HAP-1 (cell line): ENCODE results near the gene EIF4A2.
"Not testable (repeated sequence)": the region's sequence is repeated elsewhere in the genome, so short reads cannot be mapped to it uniquely, and the experiment has no call there.

Experiments
- DNase-seq, 2 experiments: peaks; one replicate each; pipeline ENCODE4 v3.0.0-alpha.2; 2016 to 2020; ENCODE audit warnings: low spot score in 2 of 2
- H3K27me3 ChIP-seq: fragments of 250-450 bp; sonication (Bioruptor Pico); 2 replicates; pipeline ENCODE4 v1.5.1; 2020; ENCODE audit warnings: low read depth, mild to moderate bottlenecking, moderate library complexity
- H3K36me3 ChIP-seq: fragments of 250-450 bp; sonication (Bioruptor Pico); replicated peaks from 2 replicates; pipeline ENCODE4 v1.5.1; 2020; ENCODE audit warnings: mild to moderate bottlenecking
- H3K4me1 ChIP-seq: fragments of 250-450 bp; sonication (Bioruptor Pico); 2 replicates; pipeline ENCODE4 v1.5.1; 2020; ENCODE audit warnings: mild to moderate bottlenecking
- H3K4me3 ChIP-seq: fragments of 250-450 bp; sonication (Bioruptor Pico); 2 replicates; pipeline ENCODE4 v1.5.1; 2020; ENCODE audit warnings: mild to moderate bottlenecking, moderate library complexity
- H3K9me3 ChIP-seq: fragments of 250-450 bp; sonication (Bioruptor Pico); 2 replicates; pipeline ENCODE4 v1.5.1; 2020; ENCODE audit warnings: mild to moderate bottlenecking, moderate library complexity
- in situ Hi-C: fragments of 300-500 bp; cut with MboI; formaldehyde crosslinking; loops from 3 replicates; pipeline ENCODE4 v1.14.3; 2020; ENCODE audit warnings: low sequenced_read_pairs, inconsistent platforms, mixed read lengths

EIF4A2 gene

GRCh38 chr3:186815435-186815834, 32.1 kb downstream of the EIF4A2 start:
- DNase-seq, result peak in 1 of 2 experiments; percentile 31
- peaks cover 7% of the 10 kb centered on the region for H3K4me1 ChIP-seq
- no peaks in the 10 kb centered on the region; the same call in 1 of the 2 replicates for H3K36me3 ChIP-seq
- H3K27me3 ChIP-seq, result no peaks in the 10 kb centered on the region
- H3K4me3 ChIP-seq, result no peak overlapping the region
- H3K9me3 ChIP-seq, result no peaks in the 10 kb centered on the region
- in situ Hi-C loops, result no loop called here

- in situ Hi-C loops, result no loop called here
- peaks cover 12% of the 10 kb centered on the region for H3K4me1 ChIP-seq
These were observed 35.1 kb downstream of the EIF4A2 start for GRCh38 chr3:186818516-186818915.

GRCh38 chr3:186818956-186819355, 35.6 kb downstream of the EIF4A2 start:
- in situ Hi-C loops, result no loop called here

More at GRCh38 chr3:186818516-186818915, 35.1 kb downstream of the EIF4A2 start:
- no peaks in the 10 kb centered on the region for H3K9me3 ChIP-seq
- no peaks in the 10 kb centered on the region for H3K27me3 ChIP-seq
- no peaks in the 10 kb centered on the region; the same call in 1 of the 2 replicates for H3K36me3 ChIP-seq
- no peak for DNase-seq
- H3K4me3 ChIP-seq, result no peak overlapping the region

GRCh38 chr3:186821429-186822387, 38.3 kb downstream of the EIF4A2 start:
- H3K4me3 ChIP-seq, result no peak overlapping the region
- H3K36me3 ChIP-seq, result no peaks in the 10 kb centered on the region; the same call in 1 of the 2 replicates
- in situ Hi-C loops, result no loop called here
- no peaks in the 10 kb centered on the region for H3K27me3 ChIP-seq
- H3K4me1 ChIP-seq, result peaks cover 27% of the 10 kb centered on the region
- peak in 1 of 2 experiments; percentile 41 for DNase-seq
- no peaks in the 10 kb centered on the region for H3K9me3 ChIP-seq

More at GRCh38 chr3:186818956-186819355, 35.6 kb downstream of the EIF4A2 start:
- no peak for DNase-seq
- H3K4me3 ChIP-seq, result no peak overlapping the region
- no peaks in the 10 kb centered on the region for H3K27me3 ChIP-seq
- H3K36me3 ChIP-seq, result no peaks in the 10 kb centered on the region; the same call in 1 of the 2 replicates
- no peaks in the 10 kb centered on the region for H3K9me3 ChIP-seq
- peaks cover 14% of the 10 kb centered on the region for H3K4me1 ChIP-seq

GRCh38 chr3:186822388-186822759, 39.0 kb downstream of the EIF4A2 start:
- H3K9me3 ChIP-seq, in situ Hi-C loops, H3K4me3 ChIP-seq, H3K36me3 ChIP-seq, DNase-seq, H3K27me3 ChIP-seq: not testable (repeated sequence)
- H3K4me1 ChIP-seq, result peaks cover 27% of the 10 kb centered on the region

- Histone ChIP-seq H3K4me3 (no peak overlapping the region), H3K36me3 (no peaks in the 10 kb centered on the region; the same call in 1 of the 2 replicates), H3K27me3 (no peaks in the 10 kb centered on the region), H3K9me3 (no peaks in the 10 kb centered on the region), H3K4me1 (peaks cover 31% of the 10 kb centered on the region)
- in situ Hi-C loops, result no loop called here
- DNase-seq, result no peak
These were observed 40.0 kb downstream of the EIF4A2 start for GRCh38 chr3:186823386-186823785.

GRCh38 chr3:186824430-186825139, 41.2 kb downstream of the EIF4A2 start:
- Histone ChIP-seq H3K27me3 (no peaks in the 10 kb centered on the region), H3K4me1 (peaks cover 31% of the 10 kb centered on the region), H3K4me3 (no peak overlapping the region), H3K36me3 (no peaks in the 10 kb centered on the region; the same call in 1 of the 2 replicates), H3K9me3 (no peaks in the 10 kb centered on the region)
- DNase-seq, result peak in 1 of 2 experiments; percentile 41
- in situ Hi-C loops, result loop anchor here (25.0 kb wide), 2 partner anchors 313 to 863 kb away; partner anchors contain the start of gene RPL39L

- H3K4me3 ChIP-seq, result peak overlapping the region; percentile 36
- H3K4me1 ChIP-seq, result peaks cover 31% of the 10 kb centered on the region
- H3K36me3 ChIP-seq, result no peaks in the 10 kb centered on the region; the same call in 1 of the 2 replicates
- peak in 1 of 2 experiments; percentile 69 for DNase-seq
- no peaks in the 10 kb centered on the region for H3K27me3 ChIP-seq
- H3K9me3 ChIP-seq, result no peaks in the 10 kb centered on the region
- in situ Hi-C loops, result loop anchor here (25.0 kb wide), 2 partner anchors 312 to 862 kb away; partner anchors contain the start of gene RPL39L
These were observed 42.0 kb downstream of the EIF4A2 start for GRCh38 chr3:186825294-186825821.

GRCh38 chr3:186825872-186826409, 42.6 kb downstream of the EIF4A2 start:
- H3K4me3 ChIP-seq, result peak overlapping the region; percentile 36
- H3K27me3 ChIP-seq, result no peaks in the 10 kb centered on the region
- in situ Hi-C loops, result loop anchor here (25.0 kb wide), 2 partner anchors 311 to 861 kb away; partner anchors contain the start of gene RPL39L
- no peaks in the 10 kb centered on the region; the same call in 1 of the 2 replicates for H3K36me3 ChIP-seq
- no peaks in the 10 kb centered on the region for H3K9me3 ChIP-seq
- H3K4me1 ChIP-seq, result peaks cover 31% of the 10 kb centered on the region
- DNase-seq, result no peak

- Histone ChIP-seq H3K4me3 (peak overlapping the region; percentile 36), H3K27me3 (no peaks in the 10 kb centered on the region), H3K36me3 (no peaks in the 10 kb centered on the region; the same call in 1 of the 2 replicates), H3K4me1 (peaks cover 31% of the 10 kb centered on the region), H3K9me3 (no peaks in the 10 kb centered on the region)
- peak in 1 of 2 experiments; percentile 34 for DNase-seq
- in situ Hi-C loops, result loop anchor here (25.0 kb wide), 2 partner anchors 311 to 861 kb away; partner anchors contain the start of gene RPL39L
These were observed 43.1 kb downstream of the EIF4A2 start for GRCh38 chr3:186826410-186826975.

- Histone ChIP-seq H3K27me3 (peaks cover under 1% of the 10 kb centered on the region; the same call in 1 of the 2 replicates), H3K4me3 (peak overlapping the region; percentile 36), H3K4me1 (peaks cover 25% of the 10 kb centered on the region), H3K9me3 (no peaks in the 10 kb centered on the region), H3K36me3 (no peaks in the 10 kb centered on the region; the same call in 1 of the 2 replicates)
- in situ Hi-C loops, result loop anchor here (25.0 kb wide), 2 partner anchors 310 to 860 kb away; partner anchors contain the start of gene RPL39L
- DNase-seq, result peak; percentile 84 to 88
These were observed 43.8 kb downstream of the EIF4A2 start for GRCh38 chr3:186826976-186827857.

- in situ Hi-C loops, result loop anchor here (25.0 kb wide), 2 partner anchors 309 to 859 kb away; partner anchors contain the start of gene RPL39L
- H3K4me3 ChIP-seq, result no peak overlapping the region
These were observed 45.0 kb downstream of the EIF4A2 start for GRCh38 chr3:186828340-186828739.

More at GRCh38 chr3:186828340-186828739, 45.0 kb downstream of the EIF4A2 start:
- H3K36me3 ChIP-seq, result no peaks in the 10 kb centered on the region; the same call in 1 of the 2 replicates
- H3K27me3 ChIP-seq, result peaks cover 9% of the 10 kb centered on the region; the same call in 1 of the 2 replicates
- DNase-seq, result no peak
- H3K4me1 ChIP-seq, result peaks cover 25% of the 10 kb centered on the region
- H3K9me3 ChIP-seq, result no peaks in the 10 kb centered on the region
